H1 (cell line): Measurements from ENCODE around the gene GALNT9. TPM values are rescaled to one million over a fixed set of nuclear protein-coding genes. Genes with fewer than 3 reads are reported as not detected.

ENCODE experiments used
- CTCF ChIA-PET: fragments of 300-600 bp; sonication (Branson Sonifier 250); formaldehyde crosslinking; loops from one replicate; lab custom pipeline; 2021; ENCODE audit not compliant: partially characterized antibody; lab: Charles Lee
- POLR2A ChIA-PET: fragments of 300-600 bp; sonication (Branson Sonifier 250); formaldehyde crosslinking; loops from one replicate; lab custom pipeline; 2021; ENCODE audit warnings: inconsistent platforms; ENCODE audit not compliant: partially characterized antibody; lab: Charles Lee
- DNase-seq, 2 experiments: peaks; one replicate each; pipeline versions ENCODE4 v3.0.0 to v3.0.0-alpha.2; 2010 to 2022; ENCODE audit warnings: low spot score in 2 of 2, low read depth in 1 of 2, mixed read lengths in 1 of 2
- FAIRE-seq: peaks from 2 replicates; lab custom pipeline; 2011; peaks lifted over from hg19 to GRCh38; lab: Jason Lieb, UNC
- H2AFZ ChIP-seq: 2 replicates; pipeline ENCODE4 v1.8.1; 2012; ENCODE audit warnings: low read length, inconsistent platforms
- H2AK5ac ChIP-seq: 2 replicates; pipeline ENCODE4 v1.6.1; 2013; ENCODE audit warnings: low read depth, low read length
- H2BK120ac ChIP-seq: replicated peaks from 2 replicates; pipeline ENCODE3; 2013; ENCODE audit warnings: low read depth, low read length, inconsistent platforms
- H2BK12ac ChIP-seq: 2 replicates; pipeline ENCODE4 v1.6.1; 2013; ENCODE audit warnings: low read depth, low read length
- H2BK15ac ChIP-seq: 2 replicates; pipeline ENCODE4 v1.6.1; 2013; ENCODE audit warnings: low read length
- H2BK20ac ChIP-seq: 2 replicates; pipeline ENCODE4 v1.6.1; 2013; ENCODE audit warnings: low read length
- H2BK5ac ChIP-seq: 2 replicates; pipeline ENCODE4 v1.6.1; 2013; ENCODE audit warnings: low read depth, low read length
- H3K14ac ChIP-seq: 2 replicates; pipeline ENCODE4 v1.6.1; 2013; ENCODE audit warnings: inconsistent platforms; ENCODE audit not compliant: insufficient read length
- H3K18ac ChIP-seq: 2 replicates; pipeline ENCODE4 v1.6.1; 2013; ENCODE audit warnings: low read length; ENCODE audit errors: extremely low read depth
- H3K23ac ChIP-seq: 2 replicates; pipeline ENCODE4 v1.6.1; 2013; ENCODE audit warnings: inconsistent platforms; ENCODE audit not compliant: insufficient read length
- H3K23me2 ChIP-seq: 2 replicates; pipeline ENCODE4 v1.6.1; 2013; ENCODE audit warnings: low read depth, low read length
- H3K27ac ChIP-seq: 2 replicates; pipeline ENCODE4 v1.6.1; 2011; ENCODE audit warnings: low read depth, low read length, inconsistent platforms
- H3K27me3 ChIP-seq, 4 experiments: replicated peaks in 1 of 4; 1 replicate in 1 of 4; 2 replicates in 3 of 4; pipeline versions ENCODE4 v1.6.1 to v1.8.1; 2011 to 2013; ENCODE audit warnings: low read length in 3 of 4, mild to moderate bottlenecking in 3 of 4, inconsistent platforms in 2 of 4, mixed read lengths in 2 of 4, moderate library complexity in 1 of 4; ENCODE audit not compliant: control insufficient read depth in 3 of 4, insufficient read depth in 3 of 4; ENCODE audit errors: extremely low read depth in 1 of 4
- H3K36me3 ChIP-seq, 4 experiments: 2 replicates each; pipeline versions ENCODE4 v1.6.1 to v1.8.1; 2011 to 2013; ENCODE audit warnings: mild to moderate bottlenecking in 4 of 4, low read length in 3 of 4, moderate library complexity in 2 of 4, control low read depth in 1 of 4, inconsistent platforms in 1 of 4; ENCODE audit not compliant: insufficient read depth in 4 of 4, control insufficient read depth in 2 of 4
- H3K4ac ChIP-seq: replicated peaks from 2 replicates; pipeline ENCODE3; 2013; ENCODE audit warnings: low read length, low read depth, mixed read lengths, inconsistent platforms; ENCODE audit not compliant: insufficient read length
- H3K4me1 ChIP-seq, 4 experiments: replicated peaks in 1 of 4; 1 replicate in 1 of 4; 2 replicates in 3 of 4; pipeline versions ENCODE4 v1.6.1 to v1.8.1; 2011 to 2013; ENCODE audit warnings: low read length in 3 of 4, inconsistent platforms in 2 of 4, mixed read lengths in 1 of 4; ENCODE audit not compliant: insufficient read depth in 4 of 4, control insufficient read depth in 3 of 4
- H3K4me2 ChIP-seq, 2 experiments: 2 replicates each; pipeline versions ENCODE4 v1.6.1 to v1.8.1; 2011 to 2013; ENCODE audit warnings: low read depth in 2 of 2, low read length in 2 of 2, control low read depth in 1 of 2, inconsistent platforms in 1 of 2, mild to moderate bottlenecking in 1 of 2; ENCODE audit not compliant: insufficient read depth in 1 of 2
- H3K4me3 ChIP-seq, 4 experiments: fragments of 200-600, 300-600 bp in 1 of 4; sonication (generic), shearing (Covaris generic), sonication (Bioruptor Twin) in 1 of 4; 2 replicates each; pipeline versions ENCODE4 v1.5.1 to v1.8.1; 2011 to 2016; ENCODE audit warnings: low read length in 4 of 4, low read depth in 3 of 4, control low read depth in 2 of 4, inconsistent platforms in 2 of 4, mild to moderate bottlenecking in 2 of 4, mixed read lengths in 1 of 4, moderate library complexity in 1 of 4; ENCODE audit not compliant: insufficient read depth in 2 of 4; ENCODE audit errors: extremely low read depth in 1 of 4
- H3K56ac ChIP-seq: replicated peaks from 2 replicates; pipeline ENCODE3; 2013; ENCODE audit warnings: low read depth, mild to moderate bottlenecking, mixed read lengths, low read length, inconsistent platforms; ENCODE audit not compliant: insufficient read length
- H3K79me1 ChIP-seq: 2 replicates; pipeline ENCODE4 v1.6.1; 2013; ENCODE audit warnings: low read depth, low read length, control low read depth
- H3K79me2 ChIP-seq, 2 experiments: 2 replicates each; pipeline versions ENCODE4 v1.6.1 to v1.8.1; 2012 to 2013; ENCODE audit warnings: low read length in 2 of 2, mild to moderate bottlenecking in 2 of 2, inconsistent platforms in 1 of 2; ENCODE audit not compliant: insufficient read depth in 2 of 2, control insufficient read depth in 1 of 2
- H3K9ac ChIP-seq, 4 experiments: replicated peaks in 1 of 4; 1 replicate in 1 of 4; 2 replicates in 3 of 4; pipeline versions ENCODE4 v1.6.1 to v1.8.1; 2011 to 2013; ENCODE audit warnings: low read depth in 3 of 4, low read length in 3 of 4, control low read depth in 2 of 4, mild to moderate bottlenecking in 2 of 4, moderate library complexity in 2 of 4, inconsistent platforms in 1 of 4; ENCODE audit errors: extremely low read depth in 1 of 4
- H3K9me3 ChIP-seq, 2 experiments: 2 replicates each; pipeline versions ENCODE4 v1.6.1 to v1.8.1; 2012 to 2013; ENCODE audit warnings: mild to moderate bottlenecking in 2 of 2, moderate library complexity in 2 of 2, control low read depth in 1 of 2, inconsistent platforms in 1 of 2, low read depth in 1 of 2, low read length in 1 of 2, mixed read lengths in 1 of 2; ENCODE audit not compliant: insufficient read depth in 2 of 2
- H4K20me1 ChIP-seq, 2 experiments: replicated peaks in 1 of 2; 2 replicates each; pipeline versions ENCODE3 to v1.8.1; 2011 to 2013; ENCODE audit warnings: inconsistent platforms in 2 of 2, low read length in 2 of 2, mild to moderate bottlenecking in 1 of 2; ENCODE audit not compliant: insufficient read depth in 2 of 2, control insufficient read depth in 1 of 2
- H4K5ac ChIP-seq: 2 replicates; pipeline ENCODE4 v1.6.1; 2013; ENCODE audit warnings: low read length, low read depth, mixed read lengths, inconsistent platforms; ENCODE audit not compliant: insufficient read length
- H4K8ac ChIP-seq: 2 replicates; pipeline ENCODE4 v1.8.0; 2013; ENCODE audit warnings: mild to moderate bottlenecking, moderate library complexity, low read length, inconsistent platforms; ENCODE audit not compliant: insufficient read depth; ENCODE audit errors: extremely low read depth
- H4K91ac ChIP-seq: replicated peaks from 2 replicates; pipeline ENCODE3; 2013; ENCODE audit warnings: low read length, mixed read lengths, inconsistent platforms; ENCODE audit not compliant: insufficient read length
- BACH1 ChIP-seq: IDR thresholded peaks from 2 replicates; pipeline ENCODE4 v1.6.1; 2012; ENCODE audit warnings: low read length, improper control_type of control experiment
- BRCA1 ChIP-seq: IDR thresholded peaks from 2 replicates; pipeline ENCODE4 v1.6.1; 2012; ENCODE audit warnings: low read depth, low read length, improper control_type of control experiment
- CBX5 ChIP-seq: fragments of 300-800, 300-1000 bp; sonication (generic); IDR thresholded peaks from 2 replicates; pipeline ENCODE4 v1.7.1; 2016; ENCODE audit warnings: antibody characterized with exemption, low read length, low read depth
- GABPA ChIP-seq: IDR thresholded peaks from 2 replicates; pipeline ENCODE4 v1.6.1; 2011; ENCODE audit warnings: mild to moderate bottlenecking, low read length, moderate library complexity, borderline replicate concordance; ENCODE audit not compliant: insufficient read depth
- RAD21 ChIP-seq, 2 experiments: IDR thresholded peaks in 1 of 2; conservative IDR thresholded peaks in 1 of 2; 2 replicates each; pipeline ENCODE4 v1.6.1; 2011; ENCODE audit warnings: low read depth in 2 of 2, low read length in 2 of 2, improper control_type of control experiment in 1 of 2, inconsistent platforms in 1 of 2, mild to moderate bottlenecking in 1 of 2, moderate library complexity in 1 of 2
- SRF ChIP-seq: IDR thresholded peaks from 2 replicates; pipeline ENCODE4 v1.6.1; 2011; ENCODE audit warnings: mild to moderate bottlenecking, low read depth, low read length, moderate library complexity
- TAF1 ChIP-seq: IDR thresholded peaks from 2 replicates; pipeline ENCODE4 v1.6.1; 2011; ENCODE audit warnings: mild to moderate bottlenecking, low read depth, low read length
- WGBS, 2 experiments: shearing (Covaris generic) in 1 of 2; methylation state at CpG; one replicate each; pipeline versions ENCODE4 v1.1.6 to v1.1.7; 2013 to 2015; ENCODE audit warnings: low lambda C conversion rate in 2 of 2, mixed read lengths in 2 of 2, inconsistent platforms in 1 of 2, low coverage in 1 of 2, missing lambda C conversion rate in 1 of 2; ENCODE audit not compliant: insufficient replicate concordance in 2 of 2, insufficient coverage in 1 of 2, insufficient read length in 1 of 2; ENCODE audit errors: extremely low coverage in 1 of 2, missing lambda C conversion rate in 1 of 2; 5-methylcytosine and 5-hydroxymethylcytosine counted together
- polyA plus RNA-seq, 7 experiments: library from polyadenylated mRNA; depleted of rRNA in 3 of 7; stranded (reverse) in 5 of 7; unstranded in 2 of 7; fragments of >200 nt in 5 of 7; fragments of 200-250 nt in 2 of 7; gene quantifications; 1 replicate in 5 of 7; 2 replicates in 1 of 7; 4 replicates in 1 of 7; pipeline versions ENCODE4 v1.2.1 to v1.2.3, GENCODE V29; 2011 to 2013; ENCODE audit warnings: missing spikeins in 2 of 7, mixed read lengths in 2 of 7
- total RNA-seq: library from RNA; stranded (reverse); fragmentation: NEBNext Ultra II Directional; extraction: Animal tissue kit (Norgen Biotek cat#: 25700); gene quantifications from 2 replicates; pipeline ENCODE4 v1.2.1, GENCODE V29; 2021

The GALNT9 gene
- total and polyA plus RNA-seq, 2 of the 8 experiments (the other 6 are each of a cell fraction or from before 2014, with no cell fraction given), result 2.0 to 3.6 TPM

- no peaks in the 10 kb centered on the region for H3K79me1 ChIP-seq
- POLR2A ChIA-PET, result no interaction called here
- no peak overlapping the region for H4K8ac ChIP-seq
- no peak overlapping the region for H2AFZ ChIP-seq
- H3K4me3 ChIP-seq, result no peak overlapping the region
- H3K27me3 ChIP-seq, result peaks cover 0 to 8% (median 2%) of the 10 kb centered on the region in 4 experiments; a peak in 5 of 7 replicates
- no peak overlapping the region for H2AK5ac ChIP-seq
- WGBS, 2 experiments, result 100% methylated on average over 1 to 2 of the region's 2 CpGs
- H4K20me1 ChIP-seq, result peaks cover 0 to 8% of the 10 kb centered on the region in 2 experiments
- no peak overlapping the region for H4K5ac ChIP-seq
- H3K56ac ChIP-seq, result no peak overlapping the region
- DNase-seq (no peak), FAIRE-seq (no peak)
- H4K91ac ChIP-seq, result no peak overlapping the region
- no peak overlapping the region for H3K14ac ChIP-seq
- H3K36me3 ChIP-seq, result no peaks in the 10 kb centered on the region
- H2BK15ac ChIP-seq, result no peak overlapping the region
- peaks cover 32% of the 10 kb centered on the region; the same call in 1 of the 2 replicates for H3K23me2 ChIP-seq
- no peak overlapping the region for H3K23ac ChIP-seq
- CTCF ChIA-PET, result no interaction called here
- H3K4me1 ChIP-seq, result no peaks in the 10 kb centered on the region
- no peak overlapping the region for H2BK120ac ChIP-seq
- peaks cover 0 to 3% of the 10 kb centered on the region in 2 experiments; a peak in 2 of 4 replicates for H3K9me3 ChIP-seq
- H2BK5ac ChIP-seq, result no peak overlapping the region
- no peak overlapping the region for H2BK12ac ChIP-seq
- no peak overlapping the region for H3K9ac ChIP-seq
- no peak overlapping the region for H3K4ac ChIP-seq
- no peak overlapping the region for H3K27ac ChIP-seq
- TF ChIP-seq BRCA1 (no peak), RAD21 (IDR thresholded peaks at IDR 0.05 in 1 of 2, conservative IDR thresholded peaks at IDR 0.05 in 1 of 2; ENCODE audit: low read depth in 2 of 2, low read length in 2 of 2) (no peak), GABPA (no peak), CBX5 (no peak), SRF (no peak), TAF1 (no peak), BACH1 (no peak)
- no peak overlapping the region for H3K4me2 ChIP-seq
- no peak overlapping the region for H3K18ac ChIP-seq
- H3K79me2 ChIP-seq, result no peaks in the 10 kb centered on the region
- H2BK20ac ChIP-seq, result no peak overlapping the region
Measured at GRCh38 chr12:132224484-132224883, 104.9 kb downstream of the GALNT9 start.
